Activated CD8-positive, alpha-beta memory T cell treated with anti-CD3 and anti-CD28 coated beads for 24 hours (primary cell): ENCODE results near the gene CAPN5.
"Not testable (repeated sequence)": the region's sequence is repeated elsewhere in the genome, so short reads cannot be mapped to it uniquely, and the experiment has no call there.

Experiments
- DNase-seq: peaks from one replicate; pipeline ENCODE4 v3.0.0-alpha.2; 2020

Gene CAPN5

GRCh38 chr11:77085652-77086051, 18.9 kb downstream of the CAPN5 start:
- DNase-seq = no peak

GRCh38 chr11:77086521-77087472, 20.0 kb downstream of the CAPN5 start:
- DNase-seq = no peak

GRCh38 chr11:77087723-77088225, 21.0 kb downstream of the CAPN5 start:
- no peak for DNase-seq

- DNase-seq = no peak
Observed at GRCh38 chr11:77088236-77089003, 21.6 kb downstream of the CAPN5 start.

GRCh38 chr11:77089004-77089545, 22.3 kb downstream of the CAPN5 start:
- no peak for DNase-seq

GRCh38 chr11:77090046-77090372, 23.2 kb downstream of the CAPN5 start:
- DNase-seq = no peak

- no peak for DNase-seq
Observed at GRCh38 chr11:77090373-77091111, 23.8 kb downstream of the CAPN5 start.

GRCh38 chr11:77091146-77091940, 24.6 kb downstream of the CAPN5 start:
- peak; percentile 89 for DNase-seq

- no peak for DNase-seq
Observed at GRCh38 chr11:77092382-77092781, 25.6 kb downstream of the CAPN5 start.

- DNase-seq = no peak
Observed at GRCh38 chr11:77093056-77093891, 26.5 kb downstream of the CAPN5 start.

GRCh38 chr11:77093987-77094840, 27.4 kb downstream of the CAPN5 start:
- DNase-seq = no peak

- no peak for DNase-seq
Observed at GRCh38 chr11:77094841-77095365, 28.1 kb downstream of the CAPN5 start.

GRCh38 chr11:77095551-77096490, 29.1 kb downstream of the CAPN5 start:
- no peak for DNase-seq

GRCh38 chr11:77096591-77097019, 29.8 kb downstream of the CAPN5 start:
- DNase-seq = no peak

- not testable (repeated sequence) for DNase-seq
Observed at GRCh38 chr11:77097180-77097579, 30.4 kb downstream of the CAPN5 start.

GRCh38 chr11:77100166-77101042, 33.6 kb downstream of the CAPN5 start:
- no peak for DNase-seq

GRCh38 chr11:77101043-77101537, 34.3 kb downstream of the CAPN5 start:
- no peak for DNase-seq
